GM12878 (cell line): ENCODE results near the gene TIA1.

Experiments used
- BHLHE40 ChIP-seq, 2 experiments: fragments of 450-650 bp in 1 of 2; IDR thresholded peaks; 2 replicates each; pipeline ENCODE4 v1.6.1; 2011 to 2017; ENCODE audit warnings: low read depth in 2 of 2, borderline replicate concordance in 1 of 2, improper control_type of control experiment in 1 of 2, low read length in 1 of 2, mild to moderate bottlenecking in 1 of 2
- CTCF ChIP-seq, 3 experiments: IDR thresholded peaks in 2 of 3; conservative IDR thresholded peaks in 1 of 3; 2 replicates each; pipeline ENCODE4 v1.5.1; 2011; ENCODE audit warnings: low read depth in 3 of 3, low read length in 3 of 3, mild to moderate bottlenecking in 3 of 3, control low read depth in 2 of 3, moderate library complexity in 2 of 3, inconsistent platforms in 1 of 3, mixed read lengths in 1 of 3; ENCODE audit not compliant: control insufficient read depth in 2 of 3, insufficient read depth in 1 of 3; ENCODE audit errors: extremely low read depth in 1 of 3
- E4F1 ChIP-seq: fragments of 450-650 bp; IDR thresholded peaks from 2 replicates; pipeline ENCODE4 v1.6.1; 2018; ENCODE audit warnings: borderline replicate concordance, mild to moderate bottlenecking; ENCODE audit not compliant: partially characterized antibody
- ESRRA ChIP-seq: IDR thresholded peaks from 2 replicates; pipeline ENCODE4 v1.6.1; 2012; ENCODE audit warnings: mild to moderate bottlenecking, low read length, improper control_type of control experiment
- NR2F1 ChIP-seq: fragments of 450-650 bp; conservative IDR thresholded peaks from 2 replicates; pipeline ENCODE4 v1.6.1; 2017; ENCODE audit warnings: mild to moderate bottlenecking
- NRF1 ChIP-seq: conservative IDR thresholded peaks from 2 replicates; pipeline ENCODE4 v1.6.1; 2011; ENCODE audit warnings: mild to moderate bottlenecking, low read depth, low read length, improper control_type of control experiment
- POLR2A ChIP-seq: IDR thresholded peaks from 2 replicates; pipeline ENCODE4 v1.6.1; 2011; ENCODE audit warnings: low read depth, mild to moderate bottlenecking, low read length
- SIN3A ChIP-seq: IDR thresholded peaks from 2 replicates; pipeline ENCODE4 v1.6.1; 2012; ENCODE audit warnings: low read depth, low read length, improper control_type of control experiment
- SP1 ChIP-seq: IDR thresholded peaks from one replicate; pipeline ENCODE4 v1.6.1; 2011; ENCODE audit warnings: low read depth, low read length
- STAT3 ChIP-seq: IDR thresholded peaks from 2 replicates; pipeline ENCODE4 v1.6.1; 2011; ENCODE audit warnings: low read depth, low read length, improper control_type of control experiment
- YY1 ChIP-seq: IDR thresholded peaks from 2 replicates; pipeline ENCODE4 v1.6.1; 2011; ENCODE audit warnings: low read depth, mild to moderate bottlenecking, low read length
- ZNF207 ChIP-seq: fragments of 450-650 bp; IDR thresholded peaks from 2 replicates; pipeline ENCODE4 v1.6.1; 2014; ENCODE audit warnings: antibody characterized with exemption, mild to moderate bottlenecking, borderline replicate concordance

GRCh38 chr2:70247364-70248180, 856 bp downstream of the TIA1 start:
- no peak for TF ChIP-seq POLR2A
- no peak for TF ChIP-seq BHLHE40 (IDR thresholded peaks at IDR 0.05; ENCODE audit: borderline replicate concordance in 1 of 2, low read depth in 2 of 2, low read length in 1 of 2)
- no peak for TF ChIP-seq SP1
- TF ChIP-seq YY1 = no peak
- TF ChIP-seq ZNF207 = no peak
- no peak for TF ChIP-seq CTCF (IDR thresholded peaks at IDR 0.05 in 2 of 3, conservative IDR thresholded peaks at IDR 0.05 in 1 of 3; ENCODE audit: control insufficient read depth in 2 of 3, extremely low read depth in 1 of 3, insufficient read depth in 1 of 3, low read depth in 3 of 3, low read length in 3 of 3)
- TF ChIP-seq STAT3 = no peak
- TF ChIP-seq NRF1 = no peak
- 0 out of 2 replicates have a peak, but pooled peaks have one; percentile 43 for TF ChIP-seq SIN3A
- no peak for TF ChIP-seq E4F1
- no peak for TF ChIP-seq ESRRA
- no peak for TF ChIP-seq NR2F1
